GM23248 (cell line): Measurements from ENCODE around the gene IPO4.

Experiments used
- EZH2 ChIP-seq: fragments of 200-600 bp; sonication (generic); IDR thresholded peaks from 2 replicates; pipeline ENCODE4 v1.6.1; 2018; ENCODE audit warnings: antibody characterized with exemption, mild to moderate bottlenecking; ENCODE audit not compliant: insufficient read depth, poor library complexity, severe bottlenecking
- EZH2phosphoT487 ChIP-seq: fragments of 200-600 bp; sonication (generic); IDR thresholded peaks from 2 replicates; pipeline ENCODE4 v1.6.1; 2018; ENCODE audit warnings: antibody characterized with exemption, moderate library complexity, mild to moderate bottlenecking, low read depth; ENCODE audit not compliant: insufficient read depth

DNA sequence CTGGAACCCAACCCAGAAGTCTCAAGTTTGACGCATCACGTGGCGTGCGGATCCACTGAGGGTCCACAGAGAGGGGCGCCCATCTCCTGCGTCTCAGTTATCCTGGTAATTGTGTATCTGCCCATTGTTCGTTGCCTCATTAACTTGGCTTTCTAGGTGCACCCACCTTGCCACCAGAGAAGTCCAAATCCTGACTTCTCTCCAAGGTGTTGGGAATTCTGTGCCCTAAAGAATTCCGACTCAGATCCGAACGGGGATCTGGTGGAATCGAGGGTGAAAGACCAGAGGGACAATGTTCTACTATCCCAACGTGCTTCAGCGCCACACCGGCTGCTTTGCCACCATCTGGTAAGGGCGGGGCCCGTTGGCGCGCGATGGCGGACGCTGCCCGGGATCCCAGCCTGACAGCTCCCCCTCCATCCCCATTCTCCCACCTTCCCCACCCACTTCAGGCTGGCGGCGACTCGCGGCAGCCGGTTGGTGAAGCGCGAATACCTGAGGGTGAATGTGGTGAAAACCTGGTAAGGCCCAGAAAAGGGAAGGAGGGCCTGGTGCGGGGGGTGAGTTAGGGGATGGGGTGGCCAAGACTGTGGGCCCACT is 16.3 kb downstream of the IPO4 start:
- TF ChIP-seq EZH2phosphoT487 = no peak
- TF ChIP-seq EZH2 = no peak
